Subcutaneous preadipocyte (primary cell): ENCODE measurements around the gene SOX30. TPM values are rescaled to one million over a fixed set of nuclear protein-coding genes. Genes with fewer than 3 reads are reported as not detected.

Experiments
- small RNA-seq: library from RNA; depleted of rRNA; stranded (forward); fragments of <200 nt; gene quantifications from one replicate; pipeline ENCODE3, GENCODE V24; 2012
- total RNA-seq: library from RNA; depleted of rRNA; stranded (reverse); fragments of >200 nt; gene quantifications from 2 replicates; pipeline ENCODE4 v1.2.3, GENCODE V29; 2012

Gene SOX30
- under 0.01 TPM in 1 of 2 replicates, not detected in the other for total RNA-seq

DNA sequence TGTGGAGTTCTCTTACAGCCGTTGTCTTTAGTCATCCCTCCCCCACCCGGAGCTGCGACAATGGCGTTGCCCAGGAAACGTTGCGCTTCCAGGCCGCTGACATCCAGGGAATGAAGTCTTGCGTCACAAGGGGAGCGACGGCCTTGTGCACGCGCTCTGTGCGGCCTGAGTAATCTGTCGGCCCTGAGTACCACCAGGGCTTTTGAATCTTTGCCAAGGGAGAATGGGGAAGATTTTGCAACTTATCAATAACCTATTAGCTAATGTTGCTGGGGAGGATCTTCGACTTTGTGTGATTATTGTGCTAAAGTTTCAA, at the start of gene SOX30:
Gene SOX30 (minus strand): TSS at position 62 of the 316 bp plus-strand sequence. CDS start 360 bp downstream, outside the sequence.

DNA sequence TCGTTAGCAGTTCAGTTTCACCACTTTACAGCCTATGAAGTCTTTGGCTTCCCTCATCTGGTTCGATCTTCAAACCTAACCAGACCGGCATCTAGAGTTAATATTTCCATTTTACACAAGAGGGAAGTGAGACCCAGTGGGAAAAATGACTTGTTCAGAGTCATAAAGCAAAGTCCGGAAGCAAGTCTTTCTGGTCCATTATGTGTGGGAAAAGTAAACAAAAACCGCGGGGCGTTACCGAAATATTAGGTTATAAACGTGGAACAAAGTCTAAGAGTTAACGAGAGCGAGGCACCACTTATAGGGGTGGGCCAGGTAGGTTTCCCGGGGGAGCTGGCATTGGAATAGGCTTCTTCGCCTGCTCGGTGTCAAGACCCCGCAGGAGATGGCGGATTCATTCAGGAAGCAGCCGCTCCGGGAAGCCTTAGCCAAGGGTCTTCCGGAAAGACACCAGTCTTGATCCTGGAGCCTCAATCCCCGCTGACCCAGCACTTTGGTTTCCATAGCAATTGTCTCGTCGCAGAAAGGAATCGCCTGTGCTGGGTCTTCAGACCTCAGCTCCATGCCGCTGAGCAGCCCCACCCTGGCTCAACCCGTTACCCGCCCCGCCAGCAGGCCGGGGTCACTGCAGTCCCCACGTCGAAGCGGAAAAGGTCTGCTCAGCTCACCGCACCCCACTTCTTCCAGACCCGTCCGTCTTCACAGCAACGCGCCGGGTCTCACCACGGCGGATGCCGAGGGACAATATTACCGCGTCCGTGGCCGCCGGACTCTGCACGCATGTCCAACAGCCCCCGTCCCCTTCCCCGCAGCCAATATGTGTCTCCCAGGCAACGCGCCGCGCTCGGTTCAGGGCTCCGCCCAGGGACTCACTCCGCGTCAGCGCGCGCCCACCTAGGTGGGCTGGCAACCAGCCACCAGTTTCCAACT, 18.7 kb upstream of the SOX30 start, which contains the start of gene C5orf52:
Gene C5orf52 (plus strand): TSS at position 872 of the 930 bp plus-strand sequence. CDS start 82 bp downstream, outside the sequence.

Small RNA genes within 50 kb of the gene (small RNA-seq; reads per million reads assigned to genes)
- gene RNU6-390P: not detected

Other genes with a start within 250 kb of the SOX30 start
- under 0.01 TPM in 1 of 2 replicates, not detected in the other for gene NIPAL4, start 192.2 kb downstream of the SOX30 start, total RNA-seq
- gene ADAM19, start 76.7 kb downstream of the SOX30 start, total RNA-seq: 2.9 and 3.3 TPM in 2 replicates
- gene C5orf52, start 19.1 kb upstream of the SOX30 start, total RNA-seq: not detected in 2 replicates
- 29.9 and 39.7 TPM in 2 replicates for gene THG1L, start 79.0 kb upstream of the SOX30 start, total RNA-seq
- gene LSM11, start 91.3 kb upstream of the SOX30 start, total RNA-seq: 3.3 and 4.5 TPM in 2 replicates
- 56.6 and 83.1 TPM in 2 replicates for gene CLINT1, start 206.7 kb upstream of the SOX30 start, total RNA-seq